GM21526 (cell line): ENCODE data around the gene DPPA4.

Source experiments
- ATAC-seq: cut with Tn5 transposase; IDR thresholded peaks from one replicate; pipeline ENCODE4 v1.9.1; 2021; ENCODE audit warnings: moderate library complexity; ENCODE audit not compliant: unreplicated experiment, low FRiP score

The DPPA4 gene

GRCh38 chr3:109339714-109340648 is 2.6 kb upstream of the DPPA4 start:
- no peak for ATAC-seq

- ATAC-seq, result no peak
Observed at GRCh38 chr3:109339197-109339596, 1.9 kb upstream of the DPPA4 start.

- ATAC-seq, result no peak
Observed at GRCh38 chr3:109338322-109338721, 976 bp upstream of the DPPA4 start.

GRCh38 chr3:109336291-109336861 is 970 bp downstream of the DPPA4 start:
- no peak for ATAC-seq

GRCh38 chr3:109334572-109334971 is 2.8 kb downstream of the DPPA4 start:
- ATAC-seq, result no peak

- ATAC-seq, result no peak
Observed at GRCh38 chr3:109331692-109332091, 5.7 kb downstream of the DPPA4 start.

- ATAC-seq, result no peak
Observed at GRCh38 chr3:109330405-109330804, 6.9 kb downstream of the DPPA4 start.

GRCh38 chr3:109328202-109328601 is 9.1 kb downstream of the DPPA4 start:
- ATAC-seq, result no peak

- no peak for ATAC-seq
Observed at GRCh38 chr3:109325657-109326056, 11.7 kb downstream of the DPPA4 start.

GRCh38 chr3:109325109-109325508 is 12.2 kb downstream of the DPPA4 start:
- ATAC-seq, result no peak

- no peak for ATAC-seq
Observed at GRCh38 chr3:109316162-109316730, 21.1 kb downstream of the DPPA4 start, which contains the start of gene DPPA2. TSS of gene DPPA2 (minus strand) at chr3:109316517. CDS start at chr3:109314542, 1,975 bp downstream.

GRCh38 chr3:109313061-109313460 is 24.3 kb downstream of the DPPA4 start:
- no peak for ATAC-seq

GRCh38 chr3:109297496-109297895 is 39.9 kb downstream of the DPPA4 start:
- no peak for ATAC-seq

- ATAC-seq, result no peak
Observed at GRCh38 chr3:109284071-109284470, 53.3 kb downstream of the DPPA4 start.

GRCh38 chr3:109278546-109278945 is 58.8 kb downstream of the DPPA4 start:
- ATAC-seq, result no peak

- ATAC-seq, result no peak
Observed at GRCh38 chr3:109278141-109278540, 59.2 kb downstream of the DPPA4 start.
